SK-N-SH (cell line): ENCODE results near the gene LETM1. TPM values are rescaled to one million over a fixed set of nuclear protein-coding genes. Genes with fewer than 3 reads are reported as not detected.

ENCODE experiments used
- CTCF ChIA-PET: fragments of 300-600, 350-600 bp; formaldehyde crosslinking; extraction: SDS; loops from one replicate; lab custom pipeline; 2021; lab: Yijun Ruan, JAX
- POLR2A ChIA-PET: fragments of 350-600 bp; sonication (Branson Sonifier 250); formaldehyde crosslinking; extraction: SDS; loops from one replicate; lab custom pipeline; 2020; ENCODE audit warnings: antibody characterized with exemption, inconsistent platforms; lab: Yijun Ruan, JAX
- DNase-seq: peaks from one replicate; pipeline ENCODE4 v3.0.0; 2012
- H2AFZ ChIP-seq: fragments of 200-600 bp; sonication (generic); 2 replicates; pipeline ENCODE4 v1.8.1; 2016; ENCODE audit warnings: antibody characterized with exemption, mild to moderate bottlenecking, low read depth
- H3F3A ChIP-seq: fragments of 200-600 bp; sonication (generic); replicated peaks from 2 replicates; pipeline ENCODE3; 2016; ENCODE audit warnings: antibody characterized with exemption, mild to moderate bottlenecking; ENCODE audit not compliant: insufficient read depth
- H3K27ac ChIP-seq, 2 experiments: fragments of 200-500 bp in 1 of 2; fragments of 200-600 bp in 1 of 2; sonication (Bioruptor generic) in 1 of 2; sonication (generic), shearing (Covaris generic) in 1 of 2; 2 replicates each; pipeline versions ENCODE4 v1.5.1 to v1.6.1; 2014 to 2016; ENCODE audit warnings: low read depth in 2 of 2, inconsistent platforms in 1 of 2, low read length in 1 of 2, mild to moderate bottlenecking in 1 of 2, mixed read lengths in 1 of 2
- H3K27me3 ChIP-seq: fragments of 200-600 bp; sonication (generic), shearing (Covaris generic); 2 replicates; pipeline ENCODE4 v1.6.1; 2016; ENCODE audit warnings: mixed run types; ENCODE audit not compliant: insufficient read depth
- H3K36me3 ChIP-seq, 2 experiments: fragments of 200-500 bp in 1 of 2; fragments of 200-600 bp in 1 of 2; sonication (Bioruptor generic) in 1 of 2; sonication (generic) in 1 of 2; replicated peaks in 1 of 2; 2 replicates each; pipeline versions ENCODE3 to v1.5.1; 2014 to 2016; ENCODE audit warnings: low read length in 1 of 2, mild to moderate bottlenecking in 1 of 2; ENCODE audit not compliant: insufficient read depth in 2 of 2, control insufficient read depth in 1 of 2
- H3K4me1 ChIP-seq, 2 experiments: fragments of 200-500 bp in 1 of 2; fragments of 200-600 bp in 1 of 2; sonication (Bioruptor generic) in 1 of 2; sonication (generic), shearing (Covaris generic) in 1 of 2; 2 replicates each; pipeline versions ENCODE4 v1.5.1 to v1.6.1; 2014 to 2016; ENCODE audit warnings: low read depth in 1 of 2, low read length in 1 of 2, mixed run types in 1 of 2; ENCODE audit not compliant: insufficient read depth in 2 of 2, control insufficient read depth in 1 of 2
- H3K4me2 ChIP-seq: fragments of 200-600 bp; sonication (generic), shearing (Covaris generic); 2 replicates; pipeline ENCODE4 v1.6.1; 2017; ENCODE audit warnings: mixed run types
- H3K4me3 ChIP-seq, 2 experiments: fragments of 200-500 bp in 1 of 2; fragments of 200-600 bp in 1 of 2; sonication (Bioruptor generic) in 1 of 2; sonication (generic), shearing (Covaris generic) in 1 of 2; 2 replicates each; pipeline versions ENCODE4 v1.5.1 to v1.8.1; 2014 to 2016; ENCODE audit warnings: low read depth in 2 of 2, inconsistent platforms in 1 of 2, low read length in 1 of 2, mild to moderate bottlenecking in 1 of 2, mixed read lengths in 1 of 2, moderate library complexity in 1 of 2
- H3K79me2 ChIP-seq: fragments of 200-600 bp; sonication (generic); 2 replicates; pipeline ENCODE4 v1.8.1; 2017; ENCODE audit warnings: mild to moderate bottlenecking; ENCODE audit not compliant: insufficient read depth
- H3K9ac ChIP-seq: fragments of 200-600 bp; sonication (generic); 2 replicates; pipeline ENCODE4 v1.6.1; 2017; ENCODE audit warnings: mixed run types
- H3K9me2 ChIP-seq: fragments of 200-600 bp; sonication (generic); 2 replicates; pipeline ENCODE4 v1.6.1; 2017; ENCODE audit warnings: mixed run types
- H3K9me3 ChIP-seq: fragments of 200-600 bp; sonication (generic); 2 replicates; pipeline ENCODE4 v1.6.1; 2017; ENCODE audit warnings: mixed run types, mild to moderate bottlenecking, moderate library complexity
- H4K20me1 ChIP-seq: fragments of 200-600 bp; sonication (generic); 2 replicates; pipeline ENCODE4 v1.6.1; 2017; ENCODE audit warnings: mild to moderate bottlenecking, mixed run types; ENCODE audit not compliant: insufficient read depth
- ELF1 ChIP-seq: IDR thresholded peaks from 2 replicates; pipeline ENCODE4 v1.4.0; 2012
- EP300 ChIP-seq, 2 experiments: IDR thresholded peaks; 2 replicates each; pipeline versions ENCODE4 v1.4.0 to v1.6.1; 2012; ENCODE audit warnings: borderline replicate concordance in 1 of 2, low read depth in 1 of 2, low read length in 1 of 2
- FOSL2 ChIP-seq: IDR thresholded peaks from 2 replicates; pipeline ENCODE4 v1.4.0; 2012; ENCODE audit warnings: low read depth, mild to moderate bottlenecking, moderate library complexity, borderline replicate concordance
- FOXJ3 ChIP-seq: sonication (generic); formaldehyde crosslinking; IDR thresholded peaks from 2 replicates; pipeline ENCODE4 v1.5.1; 2020; ENCODE audit warnings: mild to moderate bottlenecking, missing genetic modification reagents
- MEF2A ChIP-seq: IDR thresholded peaks from 2 replicates; pipeline ENCODE4 v1.4.0; 2012; ENCODE audit warnings: low read depth, borderline replicate concordance
- POLR2AphosphoS5 ChIP-seq: IDR thresholded peaks from 2 replicates; pipeline ENCODE4 v1.6.1; 2012; ENCODE audit warnings: low read depth, low read length
- SIN3A ChIP-seq: IDR thresholded peaks from 2 replicates; pipeline ENCODE4 v1.6.1; 2012; ENCODE audit warnings: low read depth, mild to moderate bottlenecking, low read length, moderate library complexity, borderline replicate concordance
- SMC3 ChIP-seq: IDR thresholded peaks from 2 replicates; pipeline ENCODE4 v1.6.1; 2012; ENCODE audit warnings: low read depth, low read length, improper control_type of control experiment
- TAF1 ChIP-seq: IDR thresholded peaks from 2 replicates; pipeline ENCODE4 v1.6.1; 2012; ENCODE audit warnings: low read depth, mild to moderate bottlenecking, low read length, moderate library complexity, borderline replicate concordance
- TEAD4 ChIP-seq: IDR thresholded peaks from 2 replicates; pipeline ENCODE4 v1.4.0; 2012; ENCODE audit warnings: mild to moderate bottlenecking, borderline replicate concordance; ENCODE audit not compliant: insufficient read depth
- WGBS: methylation state at CpG from one replicate; pipeline ENCODE4 v1.1.6; 2017; ENCODE audit warnings: low lambda C conversion rate; 5-methylcytosine and 5-hydroxymethylcytosine counted together
- polyA plus RNA-seq, 3 experiments: library from polyadenylated mRNA; depleted of rRNA; stranded (reverse); fragments of >200 nt; gene quantifications; 2 replicates each; pipeline ENCODE4 v1.2.3, GENCODE V29; 2012
- TF ChIP-seq, protein P1 (sequence below): fragments of 150-350 bp; IDR thresholded peaks from 2 replicates; pipeline ENCODE4 v1.6.1; 2017; ENCODE audit warnings: antibody characterized with exemption, low read length, low read depth, borderline replicate concordance
- TF ChIP-seq, protein P2 (sequence below): fragments of 150-350 bp; IDR thresholded peaks from 2 replicates; pipeline ENCODE4 v1.6.1; 2016; ENCODE audit warnings: mild to moderate bottlenecking, low read depth, low read length
- TF ChIP-seq, protein P3 (sequence below): fragments of 200-600 bp; sonication (generic); IDR thresholded peaks from 2 replicates; pipeline ENCODE4 v1.6.1; 2017; ENCODE audit warnings: antibody characterized with exemption, mild to moderate bottlenecking, moderate library complexity
- TF ChIP-seq, protein P4 (sequence below): IDR thresholded peaks from 2 replicates; pipeline ENCODE4 v1.4.0; 2012; ENCODE audit warnings: low read depth, borderline replicate concordance

Gene LETM1
- polyA plus RNA-seq, 1 of the 3 experiments (the other 2 are of a cell fraction) = 25.8 TPM

DNA sequence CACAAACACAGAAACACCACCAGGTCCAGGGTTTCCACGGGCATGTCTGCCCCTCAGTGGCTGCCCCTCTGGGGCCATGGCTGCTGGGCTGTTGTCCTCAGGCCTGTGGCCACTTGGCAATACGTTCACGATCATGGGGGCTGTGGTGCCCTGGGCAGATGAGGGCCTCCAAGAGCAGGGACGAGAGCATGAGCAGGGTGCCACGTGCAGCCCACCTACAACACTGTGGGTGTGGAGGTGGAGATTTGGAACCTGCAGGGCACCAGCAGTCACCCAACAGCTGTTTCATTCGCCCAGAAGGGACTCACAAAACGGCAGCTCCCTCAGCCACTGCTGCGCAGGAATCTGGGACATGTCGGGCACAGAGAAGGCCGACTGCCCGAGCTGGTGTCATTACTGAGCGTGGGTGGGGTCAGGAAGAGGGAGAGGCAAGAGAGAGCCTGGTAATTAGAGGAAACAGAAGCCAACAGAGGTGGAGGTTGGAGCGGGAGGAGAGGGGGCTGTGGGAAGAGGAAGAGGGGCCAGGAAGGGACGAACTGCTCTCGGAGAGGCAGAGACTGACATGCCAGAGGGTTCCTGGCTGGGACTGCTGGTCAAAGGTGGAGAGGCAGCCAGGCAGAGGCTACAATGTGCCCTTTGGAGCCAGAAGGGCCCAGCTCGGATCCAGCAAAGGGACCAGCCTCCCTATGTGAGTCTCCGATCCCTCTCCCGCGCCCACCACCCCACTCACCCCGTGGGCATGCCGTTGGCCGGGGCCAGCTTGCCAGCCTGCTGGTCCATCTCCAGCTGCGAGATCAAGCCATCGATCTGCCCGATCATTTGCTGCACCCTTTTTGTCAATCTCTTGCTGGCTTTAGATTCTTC is 39.7 kb downstream of the LETM1 start:
- CTCF ChIA-PET = interaction anchor here (1.6 to 11.2 kb wide), 3 partner anchors 69 to 90 kb away, joined by 3 to 166 read pairs (median 19); no protein-coding TSS in a partner anchor
- no peak overlapping the region for H3K27ac ChIP-seq
- 93% methylated on average over 22 of the region's 25 CpGs for WGBS
- H3F3A ChIP-seq = no peaks in the 10 kb centered on the region
- POLR2A ChIA-PET = no interaction called here
- H3K9me3 ChIP-seq = no peaks in the 10 kb centered on the region
- peaks cover 0 to 12% of the 10 kb centered on the region in 2 experiments; a peak in 1 of 4 replicates for H3K4me1 ChIP-seq
- no peaks in the 10 kb centered on the region for H3K9me2 ChIP-seq
- DNase-seq = no peak
- peaks cover 22 to 54% of the 10 kb centered on the region in 2 experiments for H3K36me3 ChIP-seq
- H3K4me2 ChIP-seq = no peak overlapping the region
- no peaks in the 10 kb centered on the region for H4K20me1 ChIP-seq
- no peak overlapping the region for H2AFZ ChIP-seq
- no peaks in the 10 kb centered on the region for H3K27me3 ChIP-seq
- H3K9ac ChIP-seq = no peak overlapping the region
- no peak overlapping the region for H3K4me3 ChIP-seq
- no peak for TF ChIP-seq ELF1
- TF ChIP-seq SMC3 = no peak
- TF ChIP-seq EP300 (IDR thresholded peaks at IDR 0.05; ENCODE audit: borderline replicate concordance in 1 of 2, low read depth in 1 of 2, low read length in 1 of 2) = no peak
- TF ChIP-seq TEAD4 = no peak
- no peak for TF ChIP-seq SIN3A
- TF ChIP-seq MEF2A = no peak
- TF ChIP-seq, protein P1, sequence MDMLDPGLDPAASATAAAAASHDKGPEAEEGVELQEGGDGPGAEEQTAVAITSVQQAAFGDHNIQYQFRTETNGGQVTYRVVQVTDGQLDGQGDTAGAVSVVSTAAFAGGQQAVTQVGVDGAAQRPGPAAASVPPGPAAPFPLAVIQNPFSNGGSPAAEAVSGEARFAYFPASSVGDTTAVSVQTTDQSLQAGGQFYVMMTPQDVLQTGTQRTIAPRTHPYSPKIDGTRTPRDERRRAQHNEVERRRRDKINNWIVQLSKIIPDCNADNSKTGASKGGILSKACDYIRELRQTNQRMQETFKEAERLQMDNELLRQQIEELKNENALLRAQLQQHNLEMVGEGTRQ = no peak
- TF ChIP-seq, protein P2, sequence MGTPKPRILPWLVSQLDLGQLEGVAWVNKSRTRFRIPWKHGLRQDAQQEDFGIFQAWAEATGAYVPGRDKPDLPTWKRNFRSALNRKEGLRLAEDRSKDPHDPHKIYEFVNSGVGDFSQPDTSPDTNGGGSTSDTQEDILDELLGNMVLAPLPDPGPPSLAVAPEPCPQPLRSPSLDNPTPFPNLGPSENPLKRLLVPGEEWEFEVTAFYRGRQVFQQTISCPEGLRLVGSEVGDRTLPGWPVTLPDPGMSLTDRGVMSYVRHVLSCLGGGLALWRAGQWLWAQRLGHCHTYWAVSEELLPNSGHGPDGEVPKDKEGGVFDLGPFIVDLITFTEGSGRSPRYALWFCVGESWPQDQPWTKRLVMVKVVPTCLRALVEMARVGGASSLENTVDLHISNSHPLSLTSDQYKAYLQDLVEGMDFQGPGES = no peak
- no peak for TF ChIP-seq FOSL2
- TF ChIP-seq, protein P3, sequence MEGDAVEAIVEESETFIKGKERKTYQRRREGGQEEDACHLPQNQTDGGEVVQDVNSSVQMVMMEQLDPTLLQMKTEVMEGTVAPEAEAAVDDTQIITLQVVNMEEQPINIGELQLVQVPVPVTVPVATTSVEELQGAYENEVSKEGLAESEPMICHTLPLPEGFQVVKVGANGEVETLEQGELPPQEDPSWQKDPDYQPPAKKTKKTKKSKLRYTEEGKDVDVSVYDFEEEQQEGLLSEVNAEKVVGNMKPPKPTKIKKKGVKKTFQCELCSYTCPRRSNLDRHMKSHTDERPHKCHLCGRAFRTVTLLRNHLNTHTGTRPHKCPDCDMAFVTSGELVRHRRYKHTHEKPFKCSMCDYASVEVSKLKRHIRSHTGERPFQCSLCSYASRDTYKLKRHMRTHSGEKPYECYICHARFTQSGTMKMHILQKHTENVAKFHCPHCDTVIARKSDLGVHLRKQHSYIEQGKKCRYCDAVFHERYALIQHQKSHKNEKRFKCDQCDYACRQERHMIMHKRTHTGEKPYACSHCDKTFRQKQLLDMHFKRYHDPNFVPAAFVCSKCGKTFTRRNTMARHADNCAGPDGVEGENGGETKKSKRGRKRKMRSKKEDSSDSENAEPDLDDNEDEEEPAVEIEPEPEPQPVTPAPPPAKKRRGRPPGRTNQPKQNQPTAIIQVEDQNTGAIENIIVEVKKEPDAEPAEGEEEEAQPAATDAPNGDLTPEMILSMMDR = no peak
- TF ChIP-seq FOXJ3 (CRISPR knock-in tag) = no peak
- no peak for TF ChIP-seq TAF1
- TF ChIP-seq POLR2AphosphoS5 = no peak
- TF ChIP-seq, protein P4, sequence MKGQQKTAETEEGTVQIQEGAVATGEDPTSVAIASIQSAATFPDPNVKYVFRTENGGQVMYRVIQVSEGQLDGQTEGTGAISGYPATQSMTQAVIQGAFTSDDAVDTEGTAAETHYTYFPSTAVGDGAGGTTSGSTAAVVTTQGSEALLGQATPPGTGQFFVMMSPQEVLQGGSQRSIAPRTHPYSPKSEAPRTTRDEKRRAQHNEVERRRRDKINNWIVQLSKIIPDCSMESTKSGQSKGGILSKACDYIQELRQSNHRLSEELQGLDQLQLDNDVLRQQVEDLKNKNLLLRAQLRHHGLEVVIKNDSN = no peak
- H3K79me2 ChIP-seq = no peaks in the 10 kb centered on the region
